GM12878 (cell line): ENCODE data around the gene AKAP13. TPM values are rescaled to one million over a fixed set of nuclear protein-coding genes. Genes with fewer than 3 reads are reported as not detected.

ENCODE experiments used
- ATAC-seq: fragments of 200-7000 bp; cut with Tn5 transposase; 3 replicates; pipeline ENCODE4 v1.9.1; 2020; ENCODE audit warnings: mild to moderate bottlenecking, moderate library complexity
- BruUV-seq: library from RNA; stranded (reverse); fragments of 400-500 nt; replicated peaks from 2 replicates; lab custom pipeline; 2021; lab: Mats Ljungman, UMichigan
- CTCF ChIA-PET: fragments of 300-600 bp; sonication (Branson Sonifier 250); formaldehyde crosslinking; extraction: SDS; loops from one replicate; lab custom pipeline; 2021; ENCODE audit warnings: inconsistent platforms; lab: Yijun Ruan, JAX
- POLR2A ChIA-PET: fragments of 350-600 bp; formaldehyde crosslinking; extraction: SDS; loops from one replicate; lab custom pipeline; 2021; ENCODE audit warnings: inconsistent platforms; lab: Charles Lee
- RAD21 ChIA-PET: fragments of 300-600 bp; sonication (Branson Sonifier 250); formaldehyde crosslinking; loops from one replicate; lab custom pipeline; 2023; ENCODE audit warnings: antibody characterized with exemption; ENCODE audit not compliant: unreplicated experiment; lab: Charles Lee
- SMC1A ChIA-PET: fragments of 300-600 bp; sonication (Branson Sonifier 250); formaldehyde crosslinking; loops from one replicate; lab custom pipeline; 2023; ENCODE audit not compliant: unreplicated experiment, uncharacterized antibody; lab: Charles Lee
- DNase-seq: peaks from one replicate; pipeline ENCODE4 v3.0.0-alpha.2; 2011; ENCODE audit warnings: low read depth, low spot score
- FAIRE-seq: peaks from 3 replicates; lab custom pipeline; 2011; peaks lifted over from hg19 to GRCh38; lab: Jason Lieb, UNC
- H2AFZ ChIP-seq: 2 replicates; pipeline ENCODE4 v1.6.0; 2011; ENCODE audit warnings: low read depth, low read length, control low read depth; ENCODE audit not compliant: control insufficient read depth
- H3K27ac ChIP-seq: 2 replicates; pipeline ENCODE4 v1.5.1; 2011; ENCODE audit warnings: control low read depth; ENCODE audit not compliant: control insufficient read depth, insufficient read depth
- H3K27me3 ChIP-seq, 2 experiments: replicated peaks in 1 of 2; 2 replicates each; pipeline versions ENCODE4 v1.6.0 to v1.6.1; 2011; ENCODE audit warnings: low read length in 1 of 2; ENCODE audit not compliant: control insufficient read depth in 2 of 2, insufficient read depth in 2 of 2
- H3K36me3 ChIP-seq, 2 experiments: 2 replicates each; pipeline ENCODE4 v1.5.1; 2011; ENCODE audit warnings: low read length in 1 of 2; ENCODE audit not compliant: control insufficient read depth in 2 of 2, insufficient read depth in 2 of 2
- H3K4me1 ChIP-seq: 2 replicates; pipeline ENCODE4 v1.6.1; 2011; ENCODE audit warnings: mild to moderate bottlenecking, low read length, moderate library complexity, mixed read lengths; ENCODE audit not compliant: control insufficient read depth, insufficient read depth
- H3K4me2 ChIP-seq: 2 replicates; pipeline ENCODE4 v1.6.0; 2011; ENCODE audit warnings: control low read depth; ENCODE audit not compliant: control insufficient read depth, insufficient read depth
- H3K4me3 ChIP-seq: fragments of 200-600 bp; sonication (generic); 2 replicates; pipeline ENCODE4 v1.5.1; 2016
- H3K79me2 ChIP-seq: 2 replicates; pipeline ENCODE4 v1.6.0; 2011; ENCODE audit warnings: low read length; ENCODE audit not compliant: control insufficient read depth, insufficient read depth
- H3K9ac ChIP-seq: 2 replicates; pipeline ENCODE4 v1.8.0; 2011; ENCODE audit warnings: low read length, control low read depth, mixed read lengths; ENCODE audit not compliant: control insufficient read depth, insufficient read depth
- H3K9me3 ChIP-seq: replicated peaks from 3 replicates; pipeline ENCODE4 v1.5.1; 2011; ENCODE audit warnings: mild to moderate bottlenecking, low read length; ENCODE audit not compliant: control insufficient read depth, insufficient read depth
- H4K20me1 ChIP-seq: 2 replicates; pipeline ENCODE4 v1.6.0; 2011; ENCODE audit not compliant: control insufficient read depth, insufficient read depth
- BACH1 ChIP-seq: fragments of 450-650 bp; IDR thresholded peaks from 2 replicates; pipeline ENCODE4 v1.6.1; 2017; ENCODE audit warnings: mild to moderate bottlenecking, borderline replicate concordance
- E4F1 ChIP-seq: fragments of 450-650 bp; IDR thresholded peaks from 2 replicates; pipeline ENCODE4 v1.6.1; 2018; ENCODE audit warnings: borderline replicate concordance, mild to moderate bottlenecking; ENCODE audit not compliant: partially characterized antibody
- ESRRA ChIP-seq: IDR thresholded peaks from 2 replicates; pipeline ENCODE4 v1.6.1; 2012; ENCODE audit warnings: mild to moderate bottlenecking, low read length, improper control_type of control experiment
- HDAC2 ChIP-seq: fragments of 200-600 bp; sonication (generic); IDR thresholded peaks from 2 replicates; pipeline ENCODE4 v1.6.1; 2017
- IRF3 ChIP-seq: fragments of 450-650 bp; IDR thresholded peaks from 2 replicates; pipeline ENCODE4 v1.6.1; 2014; ENCODE audit warnings: mild to moderate bottlenecking
- KAT2A ChIP-seq: conservative IDR thresholded peaks from 2 replicates; pipeline ENCODE4 v1.6.1; 2011; ENCODE audit warnings: low read depth, low read length; ENCODE audit not compliant: control insufficient read depth
- MAX ChIP-seq: IDR thresholded peaks from 2 replicates; pipeline ENCODE4 v1.6.1; 2012; ENCODE audit warnings: low read depth, low read length, improper control_type of control experiment
- MEF2A ChIP-seq: IDR thresholded peaks from 2 replicates; pipeline ENCODE4 v1.6.1; 2011; ENCODE audit warnings: low read depth, mild to moderate bottlenecking, low read length, moderate library complexity; ENCODE audit not compliant: insufficient read depth
- MEF2B ChIP-seq: fragments of 450-650 bp; IDR thresholded peaks from 2 replicates; pipeline ENCODE4 v1.6.1; 2018; ENCODE audit warnings: mild to moderate bottlenecking, moderate library complexity; ENCODE audit not compliant: partially characterized antibody, poor library complexity, severe bottlenecking
- NBN ChIP-seq: fragments of 450-650 bp; IDR thresholded peaks from 2 replicates; pipeline ENCODE4 v1.6.1; 2016
- REST ChIP-seq: IDR thresholded peaks from 2 replicates; pipeline ENCODE4 v1.6.1; 2012; ENCODE audit warnings: mild to moderate bottlenecking, low read depth, low read length
- ZNF687 ChIP-seq: fragments of 450-650 bp; IDR thresholded peaks from 2 replicates; pipeline ENCODE4 v1.6.1; 2017; ENCODE audit warnings: mild to moderate bottlenecking, moderate library complexity
- WGBS: methylation state at CpG from one replicate; pipeline ENCODE4 v1.1.6; 2016; ENCODE audit warnings: low lambda C conversion rate; ENCODE audit not compliant: insufficient replicate concordance, insufficient coverage; ENCODE audit errors: missing lambda C conversion rate; 5-methylcytosine and 5-hydroxymethylcytosine counted together
- in situ Hi-C: fragments of 300-500 bp; cut with MboI; formaldehyde crosslinking; loops from 9 replicates; pipeline ENCODE4 v1.14.3; 2018; ENCODE audit warnings: mixed read lengths
- intact Hi-C: fragments of 100-400 bp; cut with micrococcal nuclease; formaldehyde crosslinking; loops from one replicate; pipeline ENCODE4 v1.14.2; 2022; ENCODE audit not compliant: unreplicated experiment
- polyA plus RNA-seq, 11 experiments: library from polyadenylated mRNA; depleted of rRNA in 4 of 11; unstranded in 6 of 11; stranded (reverse) in 5 of 11; fragments of >200 nt; fragmentation: Nextera tagmentation in 4 of 11; fragmentation: Illumina TruSeq in 1 of 11; extraction: Ambion mirVana in 4 of 11; extraction: Trizol in 1 of 11; gene quantifications; 1 replicate in 1 of 11; 2 replicates in 10 of 11; pipeline versions ENCODE4 v1.2.1 to v1.2.3, GENCODE V29; 2011 to 2016; ENCODE audit warnings: inconsistent platforms in 2 of 11, missing spikeins in 2 of 11, low read depth in 1 of 11
- total RNA-seq, 4 experiments: library from RNA; depleted of rRNA in 3 of 4; stranded (reverse); fragments of >200 nt in 3 of 4; fragmentation: Illumina TruSeq in 1 of 4; extraction: Trizol in 1 of 4; gene quantifications; 2 replicates each; pipeline versions ENCODE4 v1.2.1 to v1.2.3, GENCODE V29; 2013 to 2021

The AKAP13 gene
- total and polyA plus RNA-seq, 10 of the 15 experiments (the other 5 are each of a cell fraction or from before 2014, with no cell fraction given) = 14.4 to 74.9 (median 55.1) TPM

- intact Hi-C loops (no loop called here), in situ Hi-C loops (no loop called here)
- Histone ChIP-seq H3K4me2 (no peak overlapping the region), H3K79me2 (peaks cover 82% of the 10 kb centered on the region), H2AFZ (no peak overlapping the region), H3K4me3 (no peak overlapping the region), H4K20me1 (no peaks in the 10 kb centered on the region), H3K36me3 (no peaks in the 10 kb centered on the region; a peak in 1 of 4 replicates), H3K4me1 (peaks cover 52% of the 10 kb centered on the region), H3K9ac (no peak overlapping the region), H3K27ac (no peak overlapping the region; the same call in 1 of the 2 replicates), H3K9me3 (no peaks in the 10 kb centered on the region; the same call in none of the 3 replicates), H3K27me3 (no peaks in the 10 kb centered on the region)
- POLR2A ChIA-PET = interaction anchor here (0.6 to 1.2 kb wide), 6 partner anchors 8 to 107 kb away, joined by 3 to 4 read pairs (median 3); no protein-coding TSS in a partner anchor
- RAD21 ChIA-PET = interaction anchor here (0.7 to 9.7 kb wide), 15 partner anchors 22 to 271 kb away, joined by 3 to 202 read pairs (median 32); partner anchors contain the start of gene AKAP13
- no TSS peak for BruUV-seq
- TF ChIP-seq KAT2A = no peak
- no peak for TF ChIP-seq HDAC2
- no peak for TF ChIP-seq MAX
- TF ChIP-seq IRF3 = no peak
- TF ChIP-seq BACH1 = no peak
- TF ChIP-seq ZNF687 = no peak
- TF ChIP-seq MEF2A = no peak
- TF ChIP-seq E4F1 = no peak
- no peak for TF ChIP-seq ESRRA
- TF ChIP-seq NBN = no peak
- no peak for TF ChIP-seq MEF2B
- no peak for TF ChIP-seq REST
- no peak for FAIRE-seq
- ATAC-seq = no peak
- 98% methylated on average over 2 of the region's 2 CpGs for whole genome bisulfite sequencing
- SMC1A ChIA-PET = interaction anchor here (0.8 to 10.8 kb wide), 21 partner anchors 9 to 124 kb away, joined by 3 to 192 read pairs (median 14); no protein-coding TSS in a partner anchor
- CTCF ChIA-PET = interaction anchor here (0.6 to 10.1 kb wide), 20 partner anchors 8 to 170 kb away, joined by 3 to 174 read pairs (median 15); partner anchors contain the start of gene AKAP13
- DNase-seq = no peak
Measured at GRCh38 chr15:85415783-85416182, 35.4 kb downstream of the AKAP13 start.
